Measurements from ENCODE around the gene LRRIQ1. TPM values are rescaled to one million over a fixed set of nuclear protein-coding genes. Genes with fewer than 3 reads are reported as not detected.

LRRIQ1 gene
- total RNA-seq, 3 donors from 2014 or later (not counting 1 experiment from before 2014, with no cell fraction given), result not detected

DNA sequence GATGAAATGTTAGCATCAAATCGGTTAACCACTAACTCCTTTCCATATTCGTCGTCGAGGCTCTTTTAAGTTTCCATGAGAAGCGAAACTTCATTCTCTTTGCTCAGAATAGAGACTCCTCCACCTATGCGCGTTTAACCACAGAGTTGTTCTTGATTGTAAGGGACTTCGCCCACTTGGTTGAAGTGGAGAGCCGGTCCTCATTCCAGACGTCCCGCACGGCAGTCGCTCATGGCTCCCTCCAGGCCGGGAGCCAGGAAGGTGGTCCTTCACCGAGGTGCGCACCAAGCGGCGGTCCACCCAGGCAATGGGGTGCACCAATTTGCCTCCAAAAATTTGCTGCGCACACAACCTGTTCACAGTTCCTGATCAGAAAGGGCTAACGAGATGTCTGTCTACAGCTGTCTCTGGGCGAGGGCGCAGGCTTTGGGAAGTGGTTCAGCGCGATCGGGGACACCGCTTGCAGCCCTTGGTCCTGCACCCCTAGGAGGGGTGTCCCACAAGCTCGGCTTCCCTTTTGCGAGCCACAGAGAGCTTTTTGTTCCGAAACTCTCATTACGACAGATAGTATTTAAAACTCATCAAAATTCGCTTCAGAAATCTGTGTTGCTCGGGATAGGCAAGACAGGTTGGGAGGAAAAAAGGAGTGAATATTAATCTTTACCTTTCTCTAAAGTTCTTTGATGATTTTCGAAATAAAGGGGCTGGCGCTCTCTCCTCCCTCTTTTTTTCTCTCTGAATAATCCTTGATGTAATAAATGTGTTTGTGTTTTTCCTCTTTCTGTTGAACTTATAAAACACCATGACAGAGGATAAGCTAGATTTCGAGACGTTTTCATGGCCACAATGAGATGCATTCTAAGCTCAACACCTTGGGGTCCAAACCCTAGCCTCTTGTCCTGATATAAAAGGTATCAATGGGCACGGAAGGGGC is 237.5 kb downstream of the LRRIQ1 start:
- Histone ChIP-seq H3K4me3 (ENCODE audit: low read length) (no peak overlapping the region), H3K36me3 (ENCODE audit: control insufficient read depth, insufficient read depth, low read length) (no peaks in the 10 kb centered on the region), H3K27me3 (ENCODE audit: control insufficient read depth, insufficient read depth, low read length) (peaks cover 9% of the 10 kb centered on the region), H3K27ac (ENCODE audit: low read length) (no peak overlapping the region), H3K9me3 (ENCODE audit: control insufficient read depth, insufficient read depth, low read length) (no peaks in the 10 kb centered on the region), H3K4me1 (ENCODE audit: control insufficient read depth, insufficient read depth, low read length) (no peaks in the 10 kb centered on the region)
- H3K9me3 Mint-ChIP-seq, result peaks cover 5 to 8% of the 10 kb centered on the region in 2 donors
- intact Hi-C loops (cut with micrococcal nuclease), result no loop called here
- H3K4me1 Mint-ChIP-seq, result no peaks in the 10 kb centered on the region
- H3K27me3 Mint-ChIP-seq (ENCODE audit: low read depth in 2 of 2), result peaks cover 28 to 46% of the 10 kb centered on the region in 2 donors
- DNase-seq (no peak), ATAC-seq (no peak)
- H3K27ac Mint-ChIP-seq, result no peak overlapping the region
- no peak overlapping the region for H3K4me3 Mint-ChIP-seq
- TF ChIP-seq, protein P1, sequence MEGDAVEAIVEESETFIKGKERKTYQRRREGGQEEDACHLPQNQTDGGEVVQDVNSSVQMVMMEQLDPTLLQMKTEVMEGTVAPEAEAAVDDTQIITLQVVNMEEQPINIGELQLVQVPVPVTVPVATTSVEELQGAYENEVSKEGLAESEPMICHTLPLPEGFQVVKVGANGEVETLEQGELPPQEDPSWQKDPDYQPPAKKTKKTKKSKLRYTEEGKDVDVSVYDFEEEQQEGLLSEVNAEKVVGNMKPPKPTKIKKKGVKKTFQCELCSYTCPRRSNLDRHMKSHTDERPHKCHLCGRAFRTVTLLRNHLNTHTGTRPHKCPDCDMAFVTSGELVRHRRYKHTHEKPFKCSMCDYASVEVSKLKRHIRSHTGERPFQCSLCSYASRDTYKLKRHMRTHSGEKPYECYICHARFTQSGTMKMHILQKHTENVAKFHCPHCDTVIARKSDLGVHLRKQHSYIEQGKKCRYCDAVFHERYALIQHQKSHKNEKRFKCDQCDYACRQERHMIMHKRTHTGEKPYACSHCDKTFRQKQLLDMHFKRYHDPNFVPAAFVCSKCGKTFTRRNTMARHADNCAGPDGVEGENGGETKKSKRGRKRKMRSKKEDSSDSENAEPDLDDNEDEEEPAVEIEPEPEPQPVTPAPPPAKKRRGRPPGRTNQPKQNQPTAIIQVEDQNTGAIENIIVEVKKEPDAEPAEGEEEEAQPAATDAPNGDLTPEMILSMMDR (IDR thresholded peaks at IDR 0.05), result no peak
- no peaks in the 10 kb centered on the region for H3K36me3 Mint-ChIP-seq
- 10% methylated on average over 32 of the region's 37 CpGs for WGBS (ENCODE audit: insufficient coverage)

GRCh38 chr12:85274315-85274651 is 238.1 kb downstream of the LRRIQ1 start:
- no peaks in the 10 kb centered on the region for H3K4me1 ChIP-seq (ENCODE audit: control insufficient read depth, insufficient read depth, low read length)
- intact Hi-C loops (cut with micrococcal nuclease), result no loop called here
- no peaks in the 10 kb centered on the region for H3K36me3 ChIP-seq (ENCODE audit: control insufficient read depth, insufficient read depth, low read length)
- TF ChIP-seq, protein P1 (IDR thresholded peaks at IDR 0.05), result no peak
- peaks cover 32 to 50% of the 10 kb centered on the region in 2 donors for H3K27me3 Mint-ChIP-seq (ENCODE audit: low read depth in 2 of 2)
- H3K9me3 ChIP-seq (ENCODE audit: control insufficient read depth, insufficient read depth, low read length), result peaks cover 2% of the 10 kb centered on the region
- no peak overlapping the region for H3K27ac Mint-ChIP-seq
- H3K27ac ChIP-seq (ENCODE audit: low read length), result no peak overlapping the region
- no peak for ATAC-seq
- DNase-seq, result no peak
- H3K4me3 ChIP-seq (ENCODE audit: low read length), result no peak overlapping the region
- H3K9me3 Mint-ChIP-seq, result peaks cover 2 to 8% of the 10 kb centered on the region in 2 donors
- no peaks in the 10 kb centered on the region for H3K36me3 Mint-ChIP-seq
- WGBS (ENCODE audit: insufficient coverage), result 28% methylated on average over 5 of the region's 8 CpGs
- H3K27me3 ChIP-seq (ENCODE audit: control insufficient read depth, insufficient read depth, low read length), result peaks cover 9% of the 10 kb centered on the region
- no peak overlapping the region for H3K4me3 Mint-ChIP-seq
- no peaks in the 10 kb centered on the region for H3K4me1 Mint-ChIP-seq

GRCh38 chr12:85275374-85275773 is 239.2 kb downstream of the LRRIQ1 start:
- DNase-seq (no peak), ATAC-seq (no peak)
- Mint-ChIP-seq H3K9me3 (peaks cover 2 to 8% of the 10 kb centered on the region in 2 donors), H3K4me3 (no peak overlapping the region), H3K27ac (no peak overlapping the region), H3K27me3 (ENCODE audit: low read depth in 2 of 2) (peaks cover 40 to 61% of the 10 kb centered on the region in 2 donors), H3K4me1 (peaks cover 0 to 3% of the 10 kb centered on the region in 2 donors), H3K36me3 (no peaks in the 10 kb centered on the region)
- 2% methylated on average over 2 of the region's 2 CpGs for WGBS (ENCODE audit: insufficient coverage)
- Histone ChIP-seq H3K9me3 (ENCODE audit: control insufficient read depth, insufficient read depth, low read length) (peaks cover 9% of the 10 kb centered on the region), H3K4me1 (ENCODE audit: control insufficient read depth, insufficient read depth, low read length) (peaks cover 5% of the 10 kb centered on the region), H3K4me3 (ENCODE audit: low read length) (no peak overlapping the region), H3K27me3 (ENCODE audit: control insufficient read depth, insufficient read depth, low read length) (peaks cover 18% of the 10 kb centered on the region), H3K36me3 (ENCODE audit: control insufficient read depth, insufficient read depth, low read length) (no peaks in the 10 kb centered on the region), H3K27ac (ENCODE audit: low read length) (no peak overlapping the region)
- intact Hi-C loops (cut with micrococcal nuclease), result no loop called here
- TF ChIP-seq, protein P1 (IDR thresholded peaks at IDR 0.05), result no peak

Measured in natural killer cell (primary cell).